Measurements from ENCODE around the gene ANO1.

DNA sequence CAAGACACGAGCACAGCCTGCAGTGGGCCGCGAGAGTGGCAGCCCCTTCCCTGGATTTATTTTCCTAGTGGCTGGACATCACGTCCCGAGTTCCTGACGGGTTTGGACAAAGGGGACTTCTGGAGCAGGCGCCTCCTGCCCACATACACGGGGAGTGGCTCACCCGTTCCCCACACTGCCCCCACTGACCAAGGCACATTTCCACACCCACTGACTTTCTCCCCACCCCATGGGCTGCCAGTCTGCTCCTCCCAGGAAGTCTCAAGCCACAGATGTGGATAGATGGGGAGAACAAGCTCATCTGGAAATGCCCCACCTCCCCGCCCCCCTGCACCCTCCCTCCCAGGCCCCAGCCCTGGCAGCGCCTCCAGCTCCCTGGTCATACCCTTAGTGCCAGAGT, 91.0 kb downstream of the ANO1 start:
- TF ChIP-seq POLR2A (IDR thresholded peaks at IDR 0.05; ENCODE audit: low read depth, low read length) (no peak), TAF1 (IDR thresholded peaks at IDR 0.05; ENCODE audit: low read depth, low read length) (no peak), PAX5 (IDR thresholded peaks at IDR 0.05; ENCODE audit: insufficient read depth, low read length, severe bottlenecking) (no peak), POLR2AphosphoS5 (IDR thresholded peaks at IDR 0.05; ENCODE audit: low read depth, low read length) (no peak), SPI1 (IDR thresholded peaks at IDR 0.05; ENCODE audit: low read depth, low read length) (no peak), POU2F2 (IDR thresholded peaks at IDR 0.05; ENCODE audit: low read depth, low read length) (no peak)

Data from GM12891 (cell line).